HepG2 (cell line): ENCODE results near the gene GLTPD2. TPM values are rescaled to one million over a fixed set of nuclear protein-coding genes. Genes with fewer than 3 reads are reported as not detected.
A peak's percentile ranks its signal among the peaks of the same experiment; 100 is the strongest.

Experiments used
- ATAC-seq: fragments of 200-7000 bp; cut with Tn5 transposase; 3 replicates; pipeline ENCODE4 v1.9.1; 2020; ENCODE audit warnings: mild to moderate bottlenecking, moderate library complexity
- BruUV-seq: library from RNA; stranded (reverse); fragments of 400-500 nt; replicated peaks from 2 replicates; lab custom pipeline; 2021; lab: Mats Ljungman, UMichigan
- CTCF ChIA-PET: fragments of 300-600 bp; formaldehyde crosslinking; extraction: SDS; loops from one replicate; lab custom pipeline; 2021; ENCODE audit warnings: low total read pairs, inconsistent platforms, low intra/inter-chr PET ratio; lab: Yijun Ruan, JAX
- POLR2A ChIA-PET: fragments of 350-600 bp; sonication (Branson Sonifier 250); formaldehyde crosslinking; loops from one replicate; lab custom pipeline; 2020; ENCODE audit warnings: antibody characterized with exemption, inconsistent platforms; lab: Yijun Ruan, JAX
- DNase-seq: peaks from one replicate; pipeline ENCODE4 v3.0.0-alpha.2; 2015; ENCODE audit warnings: low spot score
- FAIRE-seq: peaks from 3 replicates; lab custom pipeline; 2011; peaks lifted over from hg19 to GRCh38; lab: Jason Lieb, UNC
- H2AFZ ChIP-seq: one replicate; pipeline ENCODE4 v1.6.1; 2011; ENCODE audit warnings: low read length, inconsistent platforms
- H3K27ac ChIP-seq: fragments of 300-600 bp; 3 replicates; pipeline ENCODE4 v1.8.0; 2011; ENCODE audit warnings: mixed run types, mild to moderate bottlenecking, mixed read lengths, low read length, inconsistent platforms; ENCODE audit not compliant: insufficient read depth; ENCODE audit errors: extremely low read length
- H3K27me3 ChIP-seq, 2 experiments: fragments of 200-600 bp in 1 of 2; 2 replicates in 1 of 2; 3 replicates in 1 of 2; pipeline versions ENCODE4 v1.6.0 to v1.8.0; 2011; ENCODE audit warnings: low read length in 2 of 2, mild to moderate bottlenecking in 2 of 2, moderate library complexity in 2 of 2, inconsistent platforms in 1 of 2; ENCODE audit not compliant: insufficient read depth in 2 of 2, control insufficient read depth in 1 of 2
- H3K36me3 ChIP-seq, 2 experiments: fragments of 200-600 bp in 1 of 2; replicated peaks in 1 of 2; 2 replicates in 1 of 2; 3 replicates in 1 of 2; pipeline versions ENCODE4 v1.5.1 to v1.8.0; 2011; ENCODE audit warnings: low read length in 2 of 2, inconsistent platforms in 1 of 2; ENCODE audit not compliant: insufficient read depth in 2 of 2, control insufficient read depth in 1 of 2
- H3K4me1 ChIP-seq: 2 replicates; pipeline ENCODE4 v1.5.1; 2012; ENCODE audit warnings: low read length, inconsistent platforms; ENCODE audit not compliant: insufficient read depth
- H3K4me2 ChIP-seq: 2 replicates; pipeline ENCODE4 v1.6.0; 2011; ENCODE audit warnings: low read depth, low read length, inconsistent platforms
- H3K4me3 ChIP-seq, 3 experiments: fragments of 200-600 bp in 1 of 3; sonication (generic), shearing (Covaris generic) in 1 of 3; replicated peaks in 1 of 3; 2 replicates each; pipeline ENCODE4 v1.5.1; 2011 to 2016; ENCODE audit warnings: low read length in 3 of 3, inconsistent platforms in 2 of 3, low read depth in 2 of 3, mild to moderate bottlenecking in 2 of 3, control low read depth in 1 of 3, mixed read lengths in 1 of 3; ENCODE audit not compliant: insufficient read depth in 1 of 3
- H3K79me2 ChIP-seq: one replicate; pipeline ENCODE4 v1.6.1; 2011; ENCODE audit warnings: low read length, inconsistent platforms; ENCODE audit not compliant: insufficient read depth
- H3K9ac ChIP-seq: 2 replicates; pipeline ENCODE4 v1.6.0; 2011; ENCODE audit warnings: mild to moderate bottlenecking, low read depth, low read length, inconsistent platforms; ENCODE audit not compliant: insufficient read depth
- H3K9me3 ChIP-seq: 2 replicates; pipeline ENCODE4 v1.5.1; 2012; ENCODE audit warnings: mild to moderate bottlenecking, low read length
- H4K20me1 ChIP-seq: 2 replicates; pipeline ENCODE4 v1.6.0; 2011; ENCODE audit warnings: inconsistent platforms, mild to moderate bottlenecking, low read length, moderate library complexity; ENCODE audit not compliant: insufficient read depth
- BHLHE40 ChIP-seq: IDR thresholded peaks from 2 replicates; pipeline ENCODE4 v1.6.1; 2011; ENCODE audit warnings: low read length, improper control_type of control experiment
- FOSL1 ChIP-seq: sonication (generic); formaldehyde crosslinking; IDR thresholded peaks from 2 replicates; pipeline ENCODE4 v1.9.0; 2021; ENCODE audit warnings: missing genetic modification reagents, borderline replicate concordance
- FOXM1 ChIP-seq: sonication (generic); formaldehyde crosslinking; IDR thresholded peaks from 2 replicates; pipeline ENCODE4 v1.5.0; 2020; ENCODE audit warnings: missing genetic modification reagents
- GZF1 ChIP-seq: sonication (generic); formaldehyde crosslinking; IDR thresholded peaks from 2 replicates; pipeline ENCODE4 v1.5.1; 2020; ENCODE audit warnings: mild to moderate bottlenecking, missing genetic modification reagents
- JDP2 ChIP-seq: sonication (generic); formaldehyde crosslinking; IDR thresholded peaks from 2 replicates; pipeline ENCODE4 v1.8.1; 2022; ENCODE audit warnings: missing genetic modification reagents, borderline replicate concordance
- KAT7 ChIP-seq: IDR thresholded peaks from 2 replicates; pipeline ENCODE4 v1.6.1; 2018; ENCODE audit warnings: borderline replicate concordance, missing compliant biosample characterization
- LBX2 ChIP-seq: sonication (generic); formaldehyde crosslinking; IDR thresholded peaks from 2 replicates; pipeline ENCODE4 v1.5.0; 2020; ENCODE audit warnings: missing genetic modification reagents, mild to moderate bottlenecking, borderline replicate concordance
- PAWR ChIP-seq: sonication (generic); formaldehyde crosslinking; IDR thresholded peaks from 2 replicates; pipeline ENCODE4 v1.4.0; 2020; ENCODE audit warnings: missing genetic modification reagents, mild to moderate bottlenecking, borderline replicate concordance
- SALL1 ChIP-seq: sonication (generic); formaldehyde crosslinking; IDR thresholded peaks from 2 replicates; pipeline ENCODE4 v1.8.0; 2022; ENCODE audit warnings: mild to moderate bottlenecking, missing genetic modification reagents
- TBL1XR1 ChIP-seq: fragments of 150-350 bp; IDR thresholded peaks from 2 replicates; pipeline ENCODE4 v1.6.1; 2014; ENCODE audit warnings: borderline replicate concordance, low read length; ENCODE audit not compliant: partially characterized antibody
- ZNF121 ChIP-seq: sonication (generic); formaldehyde crosslinking; IDR thresholded peaks from 2 replicates; pipeline ENCODE4 v1.5.0; 2020; ENCODE audit warnings: mild to moderate bottlenecking, missing genetic modification reagents
- ZNF446 ChIP-seq: sonication (generic); formaldehyde crosslinking; IDR thresholded peaks from 2 replicates; pipeline ENCODE4 v1.5.0; 2020; ENCODE audit warnings: mild to moderate bottlenecking, missing genetic modification reagents
- ZNF576 ChIP-seq: sonication (generic); formaldehyde crosslinking; IDR thresholded peaks from 2 replicates; pipeline ENCODE4 v1.4.0; 2020; ENCODE audit warnings: mild to moderate bottlenecking, missing genetic modification reagents
- ZNF646 ChIP-seq: sonication (generic); formaldehyde crosslinking; IDR thresholded peaks from 2 replicates; pipeline ENCODE4 v1.9.0; 2021; ENCODE audit warnings: mild to moderate bottlenecking, missing genetic modification reagents
- ZNF761 ChIP-seq: sonication (generic); formaldehyde crosslinking; conservative IDR thresholded peaks from 2 replicates; pipeline ENCODE4 v1.4.0; 2020; ENCODE audit warnings: mild to moderate bottlenecking, missing genetic modification reagents
- ZNF816 ChIP-seq: sonication (generic); formaldehyde crosslinking; IDR thresholded peaks from 2 replicates; pipeline ENCODE4 v1.8.0; 2022; ENCODE audit warnings: missing genetic modification reagents, mild to moderate bottlenecking, borderline replicate concordance
- WGBS: methylation state at CpG from one replicate; pipeline ENCODE4 v1.1.6; 2017; ENCODE audit warnings: low lambda C conversion rate; 5-methylcytosine and 5-hydroxymethylcytosine counted together
- in situ Hi-C: cut with HindIII; loops from 2 replicates; pipeline ENCODE4 v1.10.0; 2017; ENCODE audit warnings: low pct_unique_long_range_greater_than_20kb; ENCODE audit not compliant: extremely low pct_ligation_motif_present
- intact Hi-C: fragments of 100-400 bp; cut with micrococcal nuclease; formaldehyde crosslinking; loops from one replicate; pipeline ENCODE4 v1.10.0; 2022; ENCODE audit not compliant: unreplicated experiment
- polyA plus RNA-seq, 8 experiments: library from polyadenylated mRNA; depleted of rRNA in 3 of 8; stranded (reverse) in 7 of 8; unstranded in 1 of 8; fragments of >200 nt; fragmentation: Illumina TruSeq in 4 of 8; extraction: Trizol in 4 of 8; gene quantifications; 2 replicates each; pipeline versions ENCODE4 v1.2.1 to v1.2.3, GENCODE V29; 2011 to 2016; ENCODE audit warnings: low read depth in 4 of 8, missing spikeins in 1 of 8, mixed read lengths in 1 of 8; ENCODE audit not compliant: insufficient read depth in 1 of 8
- total RNA-seq, 5 experiments: library from RNA; depleted of rRNA; stranded (reverse); fragments of >200 nt; fragmentation: Illumina TruSeq; extraction: Trizol; gene quantifications; 2 replicates each; pipeline ENCODE4 v1.2.3, GENCODE V29; 2016; ENCODE audit warnings: low read depth in 1 of 5

The GLTPD2 gene
- total and polyA plus RNA-seq, 2 of the 13 experiments (the other 11 are each of a cell fraction or from before 2014, with no cell fraction given) = 7.5 to 12.9 TPM

GRCh38 chr17:4739122-4740024 is 49.4 kb upstream of the GLTPD2 start, which contains the start of the genes CXCL16 and ZMYND15:
TSS of gene CXCL16 (minus strand) at chr17:4739928. CDS start at chr17:4739339, 589 bp downstream.
TSS of gene ZMYND15 (plus strand) at chr17:4739833. CDS start at chr17:4740549, 716 bp downstream.
- no peaks in the 10 kb centered on the region for H4K20me1 ChIP-seq
- no peaks in the 10 kb centered on the region for H3K79me2 ChIP-seq
- POLR2A ChIA-PET = interaction anchor here (1.0 to 3.6 kb wide), 7 partner anchors 17 to 94 kb away, joined by 3 to 15 read pairs (median 6); partner anchors contain the start of genes GLTPD2, MINK1 and TM4SF5
- peaks cover 2 to 24% of the 10 kb centered on the region in 2 experiments; a peak in 3 of 5 replicates for H3K27me3 ChIP-seq
- in situ Hi-C loops (loop anchor here (10.0 kb wide), 1 partner anchor 45 kb away; the partner anchor contains the start of genes GLTPD2 and VMO1), intact Hi-C loops (no loop called here)
- CTCF ChIA-PET = no interaction called here
- H3K9ac ChIP-seq = peak within 1 kb of the TSS; percentile 80
- BruUV-seq = TSS peak; percentile 79
- DNase-seq (no peak), ATAC-seq (peak; percentile 57), FAIRE-seq (no peak)
- H3K27ac ChIP-seq = no peak within 1 kb of the TSS
- WGBS = 0% methylated on average over 4 of the region's 100 CpGs
- no peaks in the 10 kb centered on the region for H3K9me3 ChIP-seq
- peak within 1 kb of the TSS; percentile 82 for H3K4me2 ChIP-seq
- no peaks in the 10 kb centered on the region; a peak in 2 of 5 replicates for H3K36me3 ChIP-seq
- H3K4me1 ChIP-seq = peaks cover 74% of the 10 kb centered on the region
- H2AFZ ChIP-seq = no peak within 1 kb of the TSS
- H3K4me3 ChIP-seq = peak within 1 kb of the TSS; percentile 75 to 88 (median 78)
- TF ChIP-seq ZNF761 (CRISPR knock-in tag) = 0 out of 2 replicates have a peak, but pooled peaks have one; percentile 64
- TF ChIP-seq KAT7 (CRISPR knock-in tag) = peak; percentile 42; the same call in 1 of the 2 replicates
- TF ChIP-seq ZNF646 (CRISPR knock-in tag) = no peak
- peak; percentile 86; the same call in 1 of the 2 replicates for TF ChIP-seq ZNF446 (CRISPR knock-in tag)
- no peak for TF ChIP-seq FOSL1 (CRISPR knock-in tag)
- 0 out of 2 replicates have a peak, but pooled peaks have one; percentile 52 for TF ChIP-seq PAWR (CRISPR knock-in tag)
- peak; percentile 57; the same call in 1 of the 2 replicates for TF ChIP-seq ZNF576 (CRISPR knock-in tag)
- peak; percentile 61 for TF ChIP-seq SALL1 (CRISPR knock-in tag)
- TF ChIP-seq BHLHE40 = no peak
- no peak for TF ChIP-seq JDP2
- TF ChIP-seq LBX2 (CRISPR knock-in tag) = no peak
- TF ChIP-seq TBL1XR1 = no peak
- no peak for TF ChIP-seq GZF1 (CRISPR knock-in tag)
- TF ChIP-seq FOXM1 (CRISPR knock-in tag) = no peak
- TF ChIP-seq ZNF816 (CRISPR knock-in tag) = no peak; the same call in 1 of the 2 replicates
- TF ChIP-seq ZNF121 (CRISPR knock-in tag) = 0 out of 2 replicates have a peak, but pooled peaks have one; percentile 4
